Endodermal cell (in vitro differentiated cells): ENCODE measurements around the gene RBM20. TPM values are rescaled to one million over a fixed set of nuclear protein-coding genes. Genes with fewer than 3 reads are reported as not detected.

Source experiments
- DNase-seq: peaks from one replicate; pipeline ENCODE4 v3.0.0-alpha.2; 2017
- H3K27ac ChIP-seq: 2 replicates; pipeline ENCODE4 v1.5.1; 2013; ENCODE audit warnings: mild to moderate bottlenecking, low read depth, low read length, moderate library complexity
- H3K27me3 ChIP-seq: 2 replicates; pipeline ENCODE4 v1.6.1; 2013; ENCODE audit warnings: mild to moderate bottlenecking, low read length, moderate library complexity; ENCODE audit not compliant: insufficient read depth, control insufficient read depth, poor library complexity, severe bottlenecking
- H3K36me3 ChIP-seq: 2 replicates; pipeline ENCODE4 v1.7.0; 2013; ENCODE audit warnings: mild to moderate bottlenecking, low read length, moderate library complexity; ENCODE audit not compliant: control insufficient read depth, insufficient read depth
- H3K4me1 ChIP-seq: one replicate; pipeline ENCODE4 v1.7.0; 2013; ENCODE audit warnings: low read length; ENCODE audit not compliant: control insufficient read depth, insufficient read depth
- H3K4me3 ChIP-seq: 2 replicates; pipeline ENCODE4 v1.5.1; 2013; ENCODE audit warnings: mild to moderate bottlenecking, low read length, moderate library complexity
- H3K9ac ChIP-seq: 2 replicates; pipeline ENCODE4 v1.6.1; 2013; ENCODE audit warnings: mild to moderate bottlenecking, low read length, moderate library complexity; ENCODE audit not compliant: poor library complexity, severe bottlenecking; ENCODE audit errors: extremely low read depth
- H3K9me3 ChIP-seq: 2 replicates; pipeline ENCODE4 v1.6.1; 2013; ENCODE audit warnings: mild to moderate bottlenecking, low read length, moderate library complexity; ENCODE audit not compliant: control insufficient read depth
- H3K27ac Mint-ChIP-seq: 2 replicates; pipeline ENCODE4 v1.8.0; 2020; ENCODE audit warnings: mixed read lengths
- H3K27me3 Mint-ChIP-seq: 2 replicates; pipeline ENCODE4 v1.8.0; 2021; ENCODE audit warnings: mild to moderate bottlenecking, mixed read lengths; ENCODE audit not compliant: insufficient read depth
- H3K36me3 Mint-ChIP-seq: 2 replicates; pipeline ENCODE4 v1.8.0; 2020; ENCODE audit warnings: low read depth, mixed read lengths
- H3K4me1 Mint-ChIP-seq: 2 replicates; pipeline ENCODE4 v1.8.0; 2020; ENCODE audit warnings: mixed read lengths
- H3K4me3 Mint-ChIP-seq: 2 replicates; pipeline ENCODE4 v1.8.0; 2020; ENCODE audit warnings: mild to moderate bottlenecking, moderate library complexity, mixed read lengths
- H3K9me3 Mint-ChIP-seq: 2 replicates; pipeline ENCODE4 v1.8.0; 2020; ENCODE audit warnings: mild to moderate bottlenecking, mixed read lengths
- WGBS, 2 experiments: methylation state at CpG; one replicate each; pipeline versions ENCODE4 v1.1.5 to v1.1.7; 2013; ENCODE audit warnings: missing lambda C conversion rate in 2 of 2, mixed read lengths in 1 of 2; ENCODE audit not compliant: insufficient coverage in 1 of 2, insufficient read length in 1 of 2; 5-methylcytosine and 5-hydroxymethylcytosine counted together
- total RNA-seq, 2 donors: library from RNA; stranded (reverse); fragmentation: NEBNext Ultra II Directional in 1 of 2; extraction: Animal tissue kit (Norgen Biotek cat#: 25700) in 1 of 2; gene quantifications; 2 replicates in 1 of 2; 3 replicates in 1 of 2; pipeline ENCODE4 v1.2.1, GENCODE V29; 2021
- TF ChIP-seq, protein P1 (sequence below): fragments of 200-600 bp; sonication (generic); conservative IDR thresholded peaks from 2 replicates; pipeline ENCODE4 v1.5.0; 2021; ENCODE audit warnings: antibody characterized with exemption, mild to moderate bottlenecking

RBM20 gene
- total RNA-seq, 2 donors from 2014 or later = 6.2 to 7.0 TPM

GRCh38 chr10:110651044-110651958 lies 7.2 kb downstream of the RBM20 start:
- Histone ChIP-seq H3K4me3 (no peak overlapping the region), H3K9me3 (no peaks in the 10 kb centered on the region), H3K27ac (no peak overlapping the region), H3K4me1 (peaks cover 16% of the 10 kb centered on the region), H3K27me3 (no peaks in the 10 kb centered on the region), H3K36me3 (no peaks in the 10 kb centered on the region), H3K9ac (no peak overlapping the region)
- WGBS, 2 experiments = 80% methylated on average over 11 of the region's 12 CpGs
- Mint-ChIP-seq H3K27me3 (peaks cover 2% of the 10 kb centered on the region), H3K27ac (no peak overlapping the region), H3K9me3 (no peaks in the 10 kb centered on the region), H3K4me3 (no peak overlapping the region), H3K4me1 (peaks cover 23% of the 10 kb centered on the region), H3K36me3 (no peaks in the 10 kb centered on the region)
- DNase-seq = peak; percentile 48
- TF ChIP-seq, protein P1, sequence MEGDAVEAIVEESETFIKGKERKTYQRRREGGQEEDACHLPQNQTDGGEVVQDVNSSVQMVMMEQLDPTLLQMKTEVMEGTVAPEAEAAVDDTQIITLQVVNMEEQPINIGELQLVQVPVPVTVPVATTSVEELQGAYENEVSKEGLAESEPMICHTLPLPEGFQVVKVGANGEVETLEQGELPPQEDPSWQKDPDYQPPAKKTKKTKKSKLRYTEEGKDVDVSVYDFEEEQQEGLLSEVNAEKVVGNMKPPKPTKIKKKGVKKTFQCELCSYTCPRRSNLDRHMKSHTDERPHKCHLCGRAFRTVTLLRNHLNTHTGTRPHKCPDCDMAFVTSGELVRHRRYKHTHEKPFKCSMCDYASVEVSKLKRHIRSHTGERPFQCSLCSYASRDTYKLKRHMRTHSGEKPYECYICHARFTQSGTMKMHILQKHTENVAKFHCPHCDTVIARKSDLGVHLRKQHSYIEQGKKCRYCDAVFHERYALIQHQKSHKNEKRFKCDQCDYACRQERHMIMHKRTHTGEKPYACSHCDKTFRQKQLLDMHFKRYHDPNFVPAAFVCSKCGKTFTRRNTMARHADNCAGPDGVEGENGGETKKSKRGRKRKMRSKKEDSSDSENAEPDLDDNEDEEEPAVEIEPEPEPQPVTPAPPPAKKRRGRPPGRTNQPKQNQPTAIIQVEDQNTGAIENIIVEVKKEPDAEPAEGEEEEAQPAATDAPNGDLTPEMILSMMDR = no peak

DNA sequence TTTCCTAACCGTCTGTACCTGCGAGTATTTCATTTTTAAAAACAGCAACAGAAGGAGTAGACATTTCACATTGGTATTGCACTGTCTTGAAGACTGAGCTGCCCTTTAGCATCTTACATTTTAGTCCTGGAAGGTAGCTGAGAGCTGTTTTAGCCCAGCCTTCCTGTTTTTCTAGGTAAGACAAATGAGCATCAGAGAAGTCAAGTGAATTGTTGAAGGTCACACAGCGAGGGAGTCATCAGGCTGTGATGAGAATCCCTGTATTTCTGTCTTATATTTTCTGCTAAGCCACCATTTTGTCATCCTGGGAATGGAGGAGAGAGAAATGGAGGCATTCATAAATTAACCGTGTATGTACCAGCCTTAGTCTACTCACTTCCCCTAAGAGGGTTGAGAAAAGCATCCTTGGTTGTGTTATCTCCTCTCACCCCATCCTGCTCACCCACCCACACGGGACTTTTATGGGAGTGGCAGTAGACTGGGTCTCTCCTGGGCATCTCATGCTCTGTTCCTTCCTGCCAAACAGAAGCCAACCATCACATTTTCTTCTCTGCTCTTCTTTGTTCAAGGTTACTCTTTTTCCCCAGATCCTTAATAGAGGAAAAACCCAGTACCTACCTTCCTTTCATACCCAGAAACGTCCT lies 8.5 kb downstream of the RBM20 start:
- Histone ChIP-seq H3K27me3 (no peaks in the 10 kb centered on the region), H3K9ac (no peak overlapping the region)
- WGBS, 2 experiments = 82 to 85% methylated on average over 5 to 6 of the region's 6 CpGs

DNA sequence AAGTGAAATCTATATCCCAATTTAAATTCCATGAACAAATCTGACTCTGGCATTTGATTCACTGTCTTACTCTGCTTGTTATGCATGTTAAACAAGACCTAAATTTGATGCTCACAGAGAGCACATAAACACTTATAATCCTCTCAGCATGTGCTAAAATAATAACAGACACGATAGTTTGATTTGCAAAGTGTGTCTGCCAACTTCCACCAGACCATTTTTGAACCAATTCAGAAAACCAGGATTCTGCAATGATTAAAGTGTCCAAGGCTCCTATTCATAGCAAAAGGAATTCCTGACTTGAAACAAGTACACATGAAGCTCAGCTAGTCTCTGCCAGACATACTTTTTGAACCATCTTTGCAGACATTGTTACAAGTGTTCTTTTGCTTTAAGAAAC lies 11.2 kb downstream of the RBM20 start:
- no peak overlapping the region for H3K4me3 Mint-ChIP-seq
- DNase-seq = no peak

More for the DNA sequence above, 8.5 kb downstream of the RBM20 start:
- Histone ChIP-seq H3K27ac (no peak overlapping the region), H3K9me3 (no peaks in the 10 kb centered on the region), H3K4me3 (no peak overlapping the region), H3K36me3 (no peaks in the 10 kb centered on the region), H3K4me1 (peaks cover 16% of the 10 kb centered on the region)
- H3K9me3 Mint-ChIP-seq = no peaks in the 10 kb centered on the region
- H3K27me3 Mint-ChIP-seq = no peaks in the 10 kb centered on the region
- no peak for DNase-seq
- TF ChIP-seq, protein P1 = no peak
- no peak overlapping the region for H3K4me3 Mint-ChIP-seq
- no peak overlapping the region for H3K27ac Mint-ChIP-seq
- H3K36me3 Mint-ChIP-seq = no peaks in the 10 kb centered on the region
- peaks cover 23% of the 10 kb centered on the region for H3K4me1 Mint-ChIP-seq

More for the DNA sequence above, 11.2 kb downstream of the RBM20 start:
- TF ChIP-seq, protein P1 = no peak
- no peak overlapping the region for H3K9ac ChIP-seq
- WGBS, 2 experiments = 92% methylated on average over 1 of the region's 1 CpG; no CpG with 5 or more reads in 1 of the 2 experiments
- H3K36me3 ChIP-seq = no peaks in the 10 kb centered on the region
- H3K9me3 ChIP-seq = no peaks in the 10 kb centered on the region
- Mint-ChIP-seq H3K27me3 (no peaks in the 10 kb centered on the region), H3K9me3 (no peaks in the 10 kb centered on the region), H3K27ac (no peak overlapping the region), H3K4me1 (peaks cover 13% of the 10 kb centered on the region), H3K36me3 (no peaks in the 10 kb centered on the region)
- H3K27me3 ChIP-seq = no peaks in the 10 kb centered on the region
- peaks cover 3% of the 10 kb centered on the region for H3K4me1 ChIP-seq
- no peak overlapping the region for H3K4me3 ChIP-seq
- H3K27ac ChIP-seq = no peak overlapping the region
